Measurements from ENCODE around the gene CST9. TPM values are rescaled to one million over a fixed set of nuclear protein-coding genes. Genes with fewer than 3 reads are reported as not detected.

Gene CST9
- total and polyA plus RNA-seq, 2 of the 13 experiments (the other 11 are each of a cell fraction or from before 2014, with no cell fraction given), result 0.07 TPM; not detected in 1

GRCh38 chr20:23629542-23630391, 24.1 kb upstream of the CST9 start (continued):
- TF ChIP-seq ZNF280D (CRISPR knock-in tag; IDR thresholded peaks at IDR 0.05), result peak; percentile 50
- no peak for TF ChIP-seq ZNF33A (CRISPR knock-in tag; IDR thresholded peaks at IDR 0.05; ENCODE audit: borderline replicate concordance)
- TF ChIP-seq KLF11 (CRISPR knock-in tag; IDR thresholded peaks at IDR 0.05), result no peak
- TF ChIP-seq ESRRA (CRISPR knock-in tag; IDR thresholded peaks at IDR 0.05; ENCODE audit: low read depth), result peak; percentile 98
- no peak for TF ChIP-seq FOXK2 (IDR thresholded peaks at IDR 0.05)
- no peak for TF ChIP-seq ZNF446 (CRISPR knock-in tag; IDR thresholded peaks at IDR 0.05)
- TF ChIP-seq MBNL3 (CRISPR knock-in tag; conservative IDR thresholded peaks at IDR 0.05), result no peak
- TF ChIP-seq PRMT3 (CRISPR knock-in tag; IDR thresholded peaks at IDR 0.05; ENCODE audit: borderline replicate concordance, low read depth), result no peak
- TF ChIP-seq ZNF558 (CRISPR knock-in tag; IDR thresholded peaks at IDR 0.05; ENCODE audit: borderline replicate concordance), result 0 out of 2 replicates have a peak, but pooled peaks have one; percentile 69
- TF ChIP-seq, protein P1, sequence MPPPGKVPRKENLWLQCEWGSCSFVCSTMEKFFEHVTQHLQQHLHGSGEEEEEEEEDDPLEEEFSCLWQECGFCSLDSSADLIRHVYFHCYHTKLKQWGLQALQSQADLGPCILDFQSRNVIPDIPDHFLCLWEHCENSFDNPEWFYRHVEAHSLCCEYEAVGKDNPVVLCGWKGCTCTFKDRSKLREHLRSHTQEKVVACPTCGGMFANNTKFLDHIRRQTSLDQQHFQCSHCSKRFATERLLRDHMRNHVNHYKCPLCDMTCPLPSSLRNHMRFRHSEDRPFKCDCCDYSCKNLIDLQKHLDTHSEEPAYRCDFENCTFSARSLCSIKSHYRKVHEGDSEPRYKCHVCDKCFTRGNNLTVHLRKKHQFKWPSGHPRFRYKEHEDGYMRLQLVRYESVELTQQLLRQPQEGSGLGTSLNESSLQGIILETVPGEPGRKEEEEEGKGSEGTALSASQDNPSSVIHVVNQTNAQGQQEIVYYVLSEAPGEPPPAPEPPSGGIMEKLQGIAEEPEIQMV (CRISPR knock-in tag; IDR thresholded peaks at IDR 0.05; ENCODE audit: low read depth), result peak; percentile 63; the same call in 1 of the 2 replicates
- TF ChIP-seq, protein P2, sequence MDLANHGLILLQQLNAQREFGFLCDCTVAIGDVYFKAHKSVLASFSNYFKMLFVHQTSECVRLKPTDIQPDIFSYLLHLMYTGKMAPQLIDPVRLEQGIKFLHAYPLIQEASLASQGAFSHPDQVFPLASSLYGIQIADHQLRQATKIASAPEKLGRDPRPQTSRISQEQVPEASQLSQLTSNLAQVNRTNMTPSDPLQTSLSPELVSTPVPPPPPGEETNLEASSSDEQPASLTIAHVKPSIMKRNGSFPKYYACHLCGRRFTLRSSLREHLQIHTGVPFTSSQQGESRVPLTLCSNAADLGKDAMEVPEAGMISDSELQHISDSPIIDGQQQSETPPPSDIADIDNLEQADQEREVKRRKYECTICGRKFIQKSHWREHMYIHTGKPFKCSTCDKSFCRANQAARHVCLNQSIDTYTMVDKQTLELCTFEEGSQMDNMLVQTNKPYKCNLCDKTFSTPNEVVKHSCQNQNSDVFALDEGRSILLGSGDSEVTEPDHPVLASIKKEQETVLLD (CRISPR knock-in tag; IDR thresholded peaks at IDR 0.05; ENCODE audit: low read depth), result no peak; the same call in 1 of the 2 replicates
- 0 out of 2 replicates have a peak, but pooled peaks have one; percentile 11 for TF ChIP-seq SNAPC4 (CRISPR knock-in tag; IDR thresholded peaks at IDR 0.05)
- TF ChIP-seq ZNF414 (CRISPR knock-in tag; IDR thresholded peaks at IDR 0.05), result no peak; the same call in 1 of the 2 replicates
- no peak for TF ChIP-seq PHF20 (CRISPR knock-in tag; IDR thresholded peaks at IDR 0.05)
- no peak for TF ChIP-seq ZFP36 (IDR thresholded peaks at IDR 0.05; ENCODE audit: borderline replicate concordance, low read depth, low read length, partially characterized antibody)

Data from HepG2 (cell line).